Measurements from ENCODE around the gene GRM4.

GRM4 gene

GRCh38 chr6:33994472-33995308 is 151.2 kb downstream of the GRM4 start:
- DNase-seq (ENCODE audit: low read depth in 2 of 2), result no peak

DNA sequence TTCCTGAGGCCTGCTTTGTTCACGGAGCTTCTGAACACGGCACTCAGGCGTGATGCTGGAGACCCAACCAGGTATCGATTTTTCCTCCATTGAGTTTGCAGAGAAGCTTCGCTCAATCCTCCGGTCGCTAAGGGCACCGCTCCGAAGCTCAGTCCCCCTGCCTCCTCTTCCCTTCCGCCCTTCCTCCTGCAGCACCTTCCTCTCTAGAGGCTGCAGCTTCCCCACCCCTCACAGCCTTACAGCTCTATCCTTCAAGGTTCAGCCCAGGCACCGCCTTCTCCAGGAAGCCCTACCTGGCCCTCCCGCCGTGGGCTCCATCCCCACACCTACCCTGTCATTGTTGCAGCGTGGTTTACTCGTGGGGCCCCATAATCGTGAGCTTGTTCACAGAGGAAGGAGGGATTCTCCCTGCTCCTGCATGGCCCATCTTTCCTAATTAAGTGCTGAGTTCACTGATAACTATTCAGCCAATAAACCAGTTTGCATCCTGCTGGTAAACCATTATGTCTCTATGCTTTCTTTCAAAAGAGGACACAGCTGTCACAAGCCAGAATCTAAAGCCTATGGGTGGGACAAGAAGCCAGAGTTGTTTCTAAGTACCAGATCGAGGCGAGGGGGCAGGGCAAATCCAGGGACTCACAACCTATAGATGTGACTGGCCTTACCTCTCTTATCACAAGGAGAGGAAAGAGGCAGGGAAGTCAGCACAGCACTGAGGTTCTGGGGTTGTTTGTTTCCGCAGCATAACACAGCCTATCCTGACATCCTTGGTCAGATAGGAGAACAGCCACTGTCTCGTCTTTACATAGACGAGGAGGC is 152.0 kb downstream of the GRM4 start:
- no peak for DNase-seq (ENCODE audit: low read depth in 2 of 2)

- no peak for DNase-seq (ENCODE audit: low read depth in 2 of 2)
Observed at GRCh38 chr6:33993091-33993490, 152.8 kb downstream of the GRM4 start.

DNA sequence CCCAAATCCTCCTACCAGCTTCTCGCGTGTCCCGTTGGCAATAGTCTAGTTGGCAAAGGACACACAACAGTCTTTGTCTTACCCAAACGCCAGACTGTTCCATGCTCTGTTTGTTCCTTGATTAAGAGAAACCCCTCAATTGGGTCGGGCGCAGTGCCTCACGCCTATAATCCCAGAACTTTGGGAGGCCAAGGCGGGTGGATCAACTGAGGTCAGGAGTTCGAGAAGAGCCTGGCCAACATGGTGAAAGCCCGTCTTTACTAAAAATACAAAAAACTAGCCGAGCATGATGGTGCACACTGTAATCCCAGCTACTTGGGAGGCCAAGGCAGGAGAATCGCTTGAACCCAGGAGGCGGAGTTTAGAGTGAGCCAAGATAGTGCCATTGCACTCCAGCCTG is 153.7 kb downstream of the GRM4 start:
- DNase-seq (ENCODE audit: low read depth in 2 of 2), result no peak

DNA sequence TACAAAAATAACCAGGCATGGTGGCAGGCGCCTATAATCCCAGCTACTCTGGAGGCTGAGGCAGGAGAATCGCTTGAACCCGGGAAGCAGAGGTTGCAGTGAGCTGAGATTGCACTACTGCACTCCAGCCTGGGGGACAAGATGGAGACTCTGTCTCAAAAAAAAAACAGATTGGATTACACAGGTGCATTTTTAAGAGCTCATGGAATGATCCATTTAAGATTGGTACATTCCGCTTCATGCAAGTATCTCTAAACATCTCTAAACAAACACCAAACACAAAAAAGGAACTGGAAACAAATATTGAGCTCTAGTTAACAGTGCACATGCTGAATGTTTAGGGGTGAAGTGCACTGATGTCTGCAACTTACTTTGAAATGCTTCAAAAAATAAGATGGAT is 154.3 kb downstream of the GRM4 start:
- DNase-seq (ENCODE audit: low read depth in 2 of 2), result no peak

DNA sequence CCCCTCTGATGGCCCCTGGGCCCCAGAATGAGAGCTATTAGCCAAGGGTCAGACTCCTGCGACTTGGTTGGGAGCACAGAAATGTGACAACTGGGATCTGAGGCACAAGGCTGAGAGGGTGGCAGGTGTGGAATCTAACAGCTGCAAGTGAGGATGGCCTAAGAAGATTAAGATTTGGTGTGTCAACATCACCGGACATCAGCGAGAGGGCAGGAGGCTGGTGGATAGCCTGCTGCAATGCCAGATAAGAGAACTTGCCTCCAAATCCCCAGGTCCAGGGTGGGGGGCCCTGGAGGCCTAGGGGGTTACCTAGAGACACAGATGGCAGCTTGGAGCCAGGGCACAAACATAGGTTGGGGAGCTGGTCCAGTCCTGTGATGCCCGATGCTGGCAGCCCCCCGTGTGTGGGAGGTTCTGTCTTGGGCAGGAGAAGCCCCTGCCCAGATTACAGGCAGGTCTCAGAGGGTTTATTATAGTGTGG is 155.8 kb downstream of the GRM4 start:
- DNase-seq (ENCODE audit: low read depth in 2 of 2), result no peak

- no peak for DNase-seq (ENCODE audit: low read depth in 2 of 2)
Observed at GRCh38 chr6:33989016-33989854, 156.7 kb downstream of the GRM4 start.

- DNase-seq (ENCODE audit: low read depth in 2 of 2), result no peak
Observed at GRCh38 chr6:33988121-33989015, 157.5 kb downstream of the GRM4 start.

DNA sequence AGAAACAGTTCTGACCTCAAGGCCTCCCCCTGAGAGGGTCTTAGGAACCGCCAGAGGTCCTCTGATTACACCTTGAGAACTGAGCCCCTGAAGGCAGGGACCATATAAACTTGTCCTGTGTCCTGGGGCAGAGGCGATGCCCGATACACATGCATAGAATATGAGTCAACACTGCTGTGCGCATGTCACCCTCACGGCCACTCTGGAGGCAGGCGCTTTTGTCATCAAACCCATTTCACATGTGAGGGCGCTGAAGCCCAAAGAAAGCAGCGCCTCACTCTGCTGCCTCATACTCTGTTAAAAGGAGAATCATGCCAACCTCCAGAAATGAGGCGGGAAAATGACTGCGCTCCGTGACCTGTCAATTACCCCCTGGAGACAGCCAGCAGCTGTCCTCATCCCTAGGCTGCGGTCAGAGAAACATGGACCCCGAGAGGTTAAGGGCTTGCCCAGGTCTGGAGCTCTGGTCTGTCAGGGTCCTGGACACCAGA is 158.3 kb downstream of the GRM4 start:
- no peak for DNase-seq (ENCODE audit: low read depth in 2 of 2)

- no peak for DNase-seq (ENCODE audit: low read depth in 2 of 2)
Observed at GRCh38 chr6:33985947-33986346, 159.9 kb downstream of the GRM4 start.

DNA sequence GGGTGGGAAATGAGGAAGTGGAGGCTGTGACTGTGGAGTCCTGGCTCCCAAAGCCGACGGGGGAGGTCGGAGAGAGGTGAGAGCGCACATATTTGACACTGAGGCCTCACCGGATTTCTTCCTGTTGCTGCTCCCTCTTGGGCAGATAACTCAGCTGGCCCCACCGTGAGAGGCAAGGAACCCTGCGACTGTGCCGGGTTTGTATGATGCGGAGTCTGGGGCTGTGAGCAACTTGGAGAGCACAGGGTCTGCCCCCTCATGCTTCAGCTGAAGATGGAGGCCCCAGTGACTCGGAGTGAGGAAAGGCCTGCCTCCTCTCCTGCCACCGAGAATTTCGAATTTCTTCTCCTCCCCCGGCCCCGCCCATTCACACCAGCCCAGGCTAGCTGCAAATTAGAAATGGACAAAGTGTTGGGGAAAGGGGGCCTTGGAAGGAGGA is 160.6 kb downstream of the GRM4 start:
- DNase-seq (ENCODE audit: low read depth in 2 of 2), result no peak

DNA sequence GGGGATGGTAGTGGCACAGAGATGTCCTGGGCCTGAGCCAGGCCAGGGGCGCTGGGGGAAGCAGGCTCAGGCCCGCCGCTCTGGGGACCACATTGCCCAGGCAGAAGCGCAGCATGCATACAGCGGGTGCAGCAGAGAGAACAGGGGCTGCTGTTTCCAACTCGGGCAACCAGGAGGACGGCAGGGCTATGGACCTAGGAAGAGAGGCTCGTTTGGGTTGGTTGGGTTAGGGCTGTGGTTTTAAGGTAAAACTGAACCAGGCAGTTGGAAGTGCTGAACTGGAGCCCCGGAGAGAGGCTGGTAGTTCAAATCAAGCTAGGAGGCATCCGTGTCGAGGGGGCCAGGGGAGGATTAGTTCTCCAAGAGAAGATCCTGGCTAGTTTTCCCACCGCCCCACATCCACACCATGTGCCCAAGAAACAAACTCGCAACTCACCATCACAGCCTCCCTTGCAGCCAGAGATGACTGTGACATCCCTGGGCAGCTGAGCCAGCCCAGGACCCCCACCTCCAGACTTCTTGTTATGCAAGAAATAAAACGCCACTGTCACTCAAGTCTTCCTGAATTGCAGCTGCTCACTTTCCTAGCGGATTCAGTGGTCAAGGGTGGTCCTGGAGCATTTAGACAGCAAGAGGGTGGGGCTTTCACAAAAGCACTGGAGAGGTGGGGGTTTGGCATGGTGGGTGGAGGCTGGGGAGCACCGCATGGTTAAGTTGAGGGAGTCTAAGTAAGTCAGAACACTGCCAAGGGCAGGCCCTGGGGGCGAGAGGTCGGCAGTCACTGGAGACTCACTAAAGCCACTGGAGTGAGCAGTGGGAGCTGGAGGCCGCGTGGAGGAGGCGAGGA is 161.2 kb downstream of the GRM4 start:
- no peak for DNase-seq (ENCODE audit: low read depth in 2 of 2)

- no peak for DNase-seq (ENCODE audit: low read depth in 2 of 2)
Observed at GRCh38 chr6:33983721-33984465, 162.0 kb downstream of the GRM4 start.

DNA sequence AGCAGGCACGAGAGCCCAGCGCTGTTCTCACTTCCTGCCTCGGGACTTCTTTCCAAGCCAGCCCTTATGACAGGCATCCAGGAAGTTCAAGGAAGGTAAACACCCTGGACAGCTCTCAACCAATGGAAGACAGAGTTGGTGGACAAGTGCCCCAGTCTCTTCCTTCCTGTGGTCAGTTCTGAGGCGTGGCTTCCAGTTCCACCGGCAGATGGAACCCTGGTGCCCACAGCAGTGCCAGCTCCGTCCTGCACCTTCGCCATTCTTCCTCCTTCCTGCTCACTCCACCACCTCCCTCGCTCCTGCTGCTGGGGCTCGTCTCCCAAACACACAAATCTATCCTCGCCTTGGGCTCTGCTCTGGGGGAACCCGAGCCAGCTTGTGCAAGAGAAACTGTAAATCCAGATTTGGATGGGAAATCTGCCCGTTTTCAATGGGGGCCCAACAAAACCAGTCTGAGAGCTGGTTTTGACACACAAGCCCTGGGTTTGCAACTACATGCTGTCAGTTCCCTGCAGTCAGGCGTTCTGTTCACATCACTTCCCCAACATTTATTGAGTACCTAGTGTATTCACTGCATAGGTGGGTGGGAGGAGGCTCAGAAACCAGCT is 162.7 kb downstream of the GRM4 start:
- DNase-seq (ENCODE audit: low read depth in 2 of 2), result no peak

DNA sequence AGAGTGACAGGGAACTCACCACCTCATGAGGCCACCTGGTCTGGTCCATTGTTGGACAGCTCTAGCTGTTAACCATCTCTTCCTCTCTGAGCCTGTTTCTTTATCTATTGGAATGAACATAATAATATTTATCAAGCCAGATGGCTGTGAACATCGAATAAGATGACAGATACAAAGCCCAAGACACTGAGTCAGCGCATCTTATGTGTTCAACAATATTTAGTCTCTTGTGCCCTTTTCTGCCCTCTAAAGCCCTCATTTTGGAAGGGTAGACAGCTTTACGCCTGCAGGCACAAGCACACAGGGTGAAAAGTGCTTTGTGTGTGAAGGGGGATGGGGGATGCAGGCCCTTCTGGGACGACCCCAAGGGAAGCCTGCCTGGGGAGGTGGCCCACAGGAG is 164.0 kb downstream of the GRM4 start:
- no peak for DNase-seq (ENCODE audit: low read depth in 2 of 2)

DNA sequence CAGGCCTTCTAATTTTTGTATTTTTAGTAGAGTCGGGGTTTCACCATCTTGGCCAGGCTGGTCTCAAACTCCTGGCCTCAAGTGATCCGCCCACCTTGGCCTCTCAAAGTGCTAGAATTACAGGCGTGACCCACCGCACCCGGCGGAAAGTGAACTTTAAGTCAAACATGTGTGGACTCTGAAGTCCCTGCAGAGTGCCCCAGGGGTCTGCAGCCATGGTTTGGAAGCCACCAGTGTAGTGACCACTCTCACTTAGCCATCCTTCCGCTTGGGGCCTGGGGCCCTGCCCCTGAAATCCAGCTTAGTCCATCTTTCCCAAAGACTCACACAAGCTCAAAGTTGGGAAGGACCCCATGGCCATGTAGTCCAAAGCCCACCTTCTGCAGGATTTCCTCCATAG is 164.5 kb downstream of the GRM4 start:
- no peak for DNase-seq (ENCODE audit: low read depth in 2 of 2)

- DNase-seq (ENCODE audit: low read depth in 2 of 2), result no peak
Observed at GRCh38 chr6:33980176-33981175, 165.4 kb downstream of the GRM4 start.

Measured in stimulated activated CD8-positive, alpha-beta memory T cell treated with anti-CD3 and anti-CD28 coated beads, Interleukin-7, amount 100 ng/mL, for 4 hours (primary cell).